GM23248 (cell line): Measurements from ENCODE around the gene FRYL.

ENCODE experiments used
- EZH2 ChIP-seq: fragments of 200-600 bp; sonication (generic); IDR thresholded peaks from 2 replicates; pipeline ENCODE4 v1.6.1; 2018; ENCODE audit warnings: antibody characterized with exemption, mild to moderate bottlenecking; ENCODE audit not compliant: insufficient read depth, poor library complexity, severe bottlenecking
- EZH2phosphoT487 ChIP-seq: fragments of 200-600 bp; sonication (generic); IDR thresholded peaks from 2 replicates; pipeline ENCODE4 v1.6.1; 2018; ENCODE audit warnings: antibody characterized with exemption, moderate library complexity, mild to moderate bottlenecking, low read depth; ENCODE audit not compliant: insufficient read depth

DNA sequence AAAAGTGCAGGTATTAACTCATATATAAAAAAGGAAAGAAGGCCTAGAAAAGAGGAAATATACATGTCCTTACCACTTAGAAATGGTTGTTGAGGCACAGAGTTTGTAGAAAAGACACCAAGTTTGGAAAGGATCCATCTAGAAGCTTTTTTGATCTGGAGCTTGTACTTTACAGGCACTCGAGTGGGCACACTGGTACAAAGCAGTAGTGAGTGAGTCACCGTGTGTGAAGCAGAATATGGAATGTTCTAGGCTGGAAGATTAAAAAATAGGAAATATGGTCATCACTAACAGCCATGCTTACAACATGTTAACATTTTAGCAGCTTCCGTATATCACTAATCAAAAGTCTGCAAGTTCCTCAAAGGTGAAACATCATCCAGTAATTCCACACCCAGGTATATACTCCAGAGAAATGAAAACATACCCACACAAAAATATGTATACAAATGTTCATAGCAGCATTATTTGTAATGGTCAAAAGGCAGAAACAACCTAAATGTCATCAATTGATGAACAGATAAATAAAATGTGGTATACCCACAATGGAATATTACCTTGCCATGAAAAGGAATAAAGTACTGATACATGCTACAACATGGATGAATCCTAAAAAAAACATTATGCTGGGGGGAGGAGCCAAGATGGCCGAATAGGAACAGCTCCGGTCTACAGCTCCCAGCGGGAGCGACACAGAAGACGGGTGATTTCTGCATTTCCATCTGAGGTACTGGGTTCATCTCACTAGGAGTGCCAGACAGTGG lies 69.5 kb downstream of the FRYL start:
- no peak for TF ChIP-seq EZH2phosphoT487
- no peak for TF ChIP-seq EZH2
